Parathyroid adenoma (tissue), 2 donors: Measurements from ENCODE around the gene TRIP10.

Source experiments
- H2AFZ ChIP-seq: fragments of 300-600 bp; sonication (generic); one replicate; pipeline ENCODE4 v1.7.0; 2017; ENCODE audit warnings: antibody characterized with exemption, mild to moderate bottlenecking
- H3K27ac ChIP-seq: fragments of 300-600 bp; sonication (generic); one replicate; pipeline ENCODE4 v1.7.0; 2017
- H3K27me3 ChIP-seq: fragments of 300-600 bp; sonication (generic); one replicate; pipeline ENCODE4 v1.7.0; 2017; ENCODE audit warnings: low read length; ENCODE audit not compliant: control insufficient read depth, insufficient read depth
- H3K36me3 ChIP-seq: fragments of 300-600 bp; sonication (generic); one replicate; pipeline ENCODE4 v1.7.0; 2017; ENCODE audit warnings: low read length; ENCODE audit not compliant: control insufficient read depth, insufficient read depth
- H3K4me1 ChIP-seq: fragments of 300-600 bp; sonication (generic); one replicate; pipeline ENCODE4 v1.7.0; 2017; ENCODE audit warnings: control low read depth
- H3K4me2 ChIP-seq: fragments of 300-600 bp; sonication (generic); one replicate; pipeline ENCODE4 v1.7.0; 2017; ENCODE audit warnings: low read length
- H3K4me3 ChIP-seq: fragments of 300-600 bp; sonication (generic); one replicate; pipeline ENCODE4 v1.7.0; 2017; ENCODE audit warnings: low read depth, low read length
- H3K79me2 ChIP-seq: fragments of 300-600 bp; sonication (generic); one replicate; pipeline ENCODE4 v1.7.0; 2017; ENCODE audit warnings: control low read depth
- H3K9ac ChIP-seq: fragments of 300-600 bp; sonication (generic); one replicate; pipeline ENCODE4 v1.7.0; 2017; ENCODE audit warnings: mild to moderate bottlenecking
- H3K9me3 ChIP-seq: fragments of 300-600 bp; sonication (generic); one replicate; pipeline ENCODE4 v1.7.0; 2017; ENCODE audit warnings: low read length; ENCODE audit not compliant: control insufficient read depth
- CTCF ChIP-seq: fragments of 300-600 bp; sonication (generic); IDR thresholded peaks from one replicate; pipeline ENCODE4 v1.7.0; 2017; ENCODE audit warnings: antibody characterized with exemption, mild to moderate bottlenecking
- donor health status: primary hyperparathyroidism.

The TRIP10 gene

GRCh38 chr19:6717441-6717971 lies 22.0 kb upstream of the TRIP10 start:
- TF ChIP-seq CTCF: no peak
- Histone ChIP-seq H3K27ac (no peak overlapping the region), H3K27me3 (no peaks in the 10 kb centered on the region), H2AFZ (no peak overlapping the region), H3K4me1 (no peaks in the 10 kb centered on the region), H3K4me2 (no peak overlapping the region), H3K79me2 (no peaks in the 10 kb centered on the region), H3K9ac (no peak overlapping the region), H3K9me3 (no peaks in the 10 kb centered on the region), H3K36me3 (no peaks in the 10 kb centered on the region), H3K4me3 (no peak overlapping the region)

GRCh38 chr19:6718111-6718740 lies 21.3 kb upstream of the TRIP10 start:
- Histone ChIP-seq H3K9ac (no peak overlapping the region), H3K27me3 (no peaks in the 10 kb centered on the region), H3K4me3 (no peak overlapping the region), H3K9me3 (no peaks in the 10 kb centered on the region), H2AFZ (no peak overlapping the region), H3K79me2 (no peaks in the 10 kb centered on the region), H3K27ac (no peak overlapping the region), H3K36me3 (no peaks in the 10 kb centered on the region), H3K4me2 (no peak overlapping the region), H3K4me1 (no peaks in the 10 kb centered on the region)
- TF ChIP-seq CTCF: no peak

GRCh38 chr19:6718741-6719539 lies 20.5 kb upstream of the TRIP10 start:
- Histone ChIP-seq H3K27ac (no peak overlapping the region), H3K4me1 (no peaks in the 10 kb centered on the region), H3K4me2 (no peak overlapping the region), H2AFZ (no peak overlapping the region), H3K79me2 (no peaks in the 10 kb centered on the region), H3K9ac (no peak overlapping the region), H3K4me3 (no peak overlapping the region), H3K36me3 (no peaks in the 10 kb centered on the region), H3K9me3 (no peaks in the 10 kb centered on the region), H3K27me3 (no peaks in the 10 kb centered on the region)
- TF ChIP-seq CTCF: no peak

GRCh38 chr19:6719540-6719861 lies 20.0 kb upstream of the TRIP10 start:
- Histone ChIP-seq H3K4me1 (no peaks in the 10 kb centered on the region), H3K27me3 (no peaks in the 10 kb centered on the region), H3K9ac (no peak overlapping the region), H3K9me3 (no peaks in the 10 kb centered on the region), H3K4me2 (no peak overlapping the region), H2AFZ (no peak overlapping the region), H3K27ac (no peak overlapping the region), H3K79me2 (no peaks in the 10 kb centered on the region), H3K36me3 (no peaks in the 10 kb centered on the region), H3K4me3 (no peak overlapping the region)
- TF ChIP-seq CTCF: no peak

- Histone ChIP-seq H3K4me2 (no peak overlapping the region), H3K9me3 (no peaks in the 10 kb centered on the region), H3K9ac (no peak overlapping the region), H2AFZ (no peak overlapping the region), H3K4me3 (no peak overlapping the region), H3K79me2 (no peaks in the 10 kb centered on the region), H3K27ac (no peak overlapping the region), H3K4me1 (no peaks in the 10 kb centered on the region), H3K27me3 (no peaks in the 10 kb centered on the region), H3K36me3 (no peaks in the 10 kb centered on the region)
- TF ChIP-seq CTCF: no peak
These were observed 19.5 kb upstream of the TRIP10 start for GRCh38 chr19:6719992-6720368.
